HG03342 (cell line): ENCODE measurements around the gene PNKD.
"Not testable (repeated sequence)": the region's sequence is repeated elsewhere in the genome, so short reads cannot be mapped to it uniquely, and the experiment has no call there.

Experiments used
- ATAC-seq: cut with Tn5 transposase; IDR thresholded peaks from one replicate; pipeline ENCODE4 v1.9.1; 2021; ENCODE audit warnings: mild to moderate bottlenecking, moderate library complexity; ENCODE audit not compliant: unreplicated experiment

The PNKD gene

DNA sequence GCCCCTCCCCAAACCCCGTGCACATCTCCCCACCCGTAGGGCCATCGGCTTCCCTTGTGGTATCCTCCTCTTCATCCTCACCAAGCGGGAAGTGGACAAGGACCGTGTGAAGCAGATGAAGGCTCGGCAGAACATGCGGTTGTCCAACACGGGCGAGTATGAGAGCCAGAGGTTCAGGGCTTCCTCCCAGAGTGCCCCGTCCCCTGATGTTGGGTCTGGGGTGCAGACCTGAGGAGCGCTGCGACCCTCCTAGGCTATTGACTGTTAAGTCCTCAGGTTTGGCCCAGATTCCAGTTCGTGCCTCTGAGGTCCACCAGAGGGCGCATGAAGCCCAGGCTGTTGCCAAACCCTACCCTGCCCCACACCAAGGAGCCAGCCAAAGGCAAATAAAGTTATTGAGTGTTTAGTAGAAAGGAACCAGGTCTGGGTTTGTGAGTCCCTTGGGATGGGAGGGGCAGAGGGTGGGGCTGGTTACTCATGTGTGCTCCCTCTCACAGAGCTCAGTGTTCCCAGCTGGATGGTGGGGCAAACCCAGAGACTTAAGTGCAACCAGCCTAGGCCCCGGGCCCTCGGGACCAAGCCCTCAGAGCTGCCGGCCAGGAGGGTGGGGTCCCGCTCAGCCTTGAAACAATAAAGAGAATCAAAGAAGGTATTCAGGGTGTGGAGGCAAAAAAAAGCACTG is 2.4 kb downstream of the PNKD start:
- peak; percentile 23 for ATAC-seq

DNA sequence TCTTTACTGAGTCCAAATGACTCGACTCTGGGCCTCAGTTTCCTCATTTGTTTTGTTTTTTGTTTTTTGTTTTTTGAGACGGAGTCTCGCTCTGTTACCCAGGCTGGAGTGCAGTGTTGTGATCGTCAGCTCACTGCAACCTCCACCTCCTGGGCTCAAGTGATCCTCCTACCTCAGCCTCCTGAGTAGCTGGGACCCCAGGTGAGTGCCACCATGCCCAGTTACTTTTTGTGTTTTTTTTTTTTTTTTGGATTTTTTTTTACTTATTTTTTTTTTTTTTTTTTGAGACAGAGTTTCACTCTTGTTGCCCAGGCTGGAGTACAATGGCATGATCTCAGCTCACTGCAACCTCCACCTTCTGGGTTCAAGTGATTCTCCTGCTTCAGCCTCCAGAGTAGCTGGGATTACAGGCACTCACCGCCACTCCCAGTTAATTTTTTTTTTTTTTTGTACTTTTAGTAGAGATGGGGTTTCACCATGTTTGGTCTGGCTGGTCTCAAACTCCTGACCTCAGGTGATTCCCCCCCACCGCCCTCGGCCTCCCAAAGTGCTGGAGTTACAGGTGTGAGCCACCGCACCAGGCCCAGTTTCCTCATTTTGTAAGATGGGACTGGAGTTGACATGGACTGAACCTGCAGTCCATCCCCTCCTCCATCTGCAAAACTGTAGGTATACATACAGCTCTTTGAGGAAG is 3.0 kb downstream of the PNKD start:
- ATAC-seq = not testable (repeated sequence)

GRCh38 chr2:218273908-218274249 is 3.6 kb downstream of the PNKD start:
- ATAC-seq = no peak

- ATAC-seq = no peak
These were observed 4.3 kb downstream of the PNKD start for GRCh38 chr2:218274586-218274985.

DNA sequence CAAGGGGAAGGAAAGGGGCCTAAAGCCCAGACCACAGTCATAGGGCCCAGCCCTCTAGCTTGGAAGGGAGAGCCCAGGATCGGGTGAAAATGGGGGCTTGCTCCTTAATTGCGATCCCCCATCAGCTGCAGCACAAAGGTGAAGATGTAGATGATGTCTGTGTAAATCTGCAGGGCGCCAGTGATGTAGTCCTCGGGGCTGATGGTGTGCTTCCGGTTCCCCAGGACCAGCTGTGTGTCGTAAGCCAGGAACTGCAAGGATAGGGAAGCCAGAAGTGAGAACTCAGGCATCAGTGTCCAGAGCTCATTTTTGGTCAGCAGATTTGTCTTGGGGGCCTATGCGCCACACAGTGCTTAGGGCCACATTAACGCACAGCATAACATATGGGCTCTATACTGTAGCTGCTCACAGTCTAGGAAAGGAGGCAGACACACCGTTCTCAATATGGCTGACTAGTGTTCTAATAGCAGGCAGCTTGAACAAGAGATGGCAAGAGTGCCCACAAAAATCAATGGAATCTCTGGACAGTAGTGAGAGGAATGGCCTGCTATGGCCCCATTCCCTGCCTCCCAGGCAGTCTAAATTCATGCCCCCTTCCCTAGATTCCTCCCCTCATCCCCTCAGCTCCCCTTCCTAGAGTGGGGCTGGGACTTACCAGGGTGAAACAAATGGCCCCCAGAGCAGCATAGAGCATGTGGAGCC is 5.2 kb downstream of the PNKD start:
- ATAC-seq = no peak

- no peak for ATAC-seq
These were observed 6.9 kb downstream of the PNKD start for GRCh38 chr2:218276986-218277755.

DNA sequence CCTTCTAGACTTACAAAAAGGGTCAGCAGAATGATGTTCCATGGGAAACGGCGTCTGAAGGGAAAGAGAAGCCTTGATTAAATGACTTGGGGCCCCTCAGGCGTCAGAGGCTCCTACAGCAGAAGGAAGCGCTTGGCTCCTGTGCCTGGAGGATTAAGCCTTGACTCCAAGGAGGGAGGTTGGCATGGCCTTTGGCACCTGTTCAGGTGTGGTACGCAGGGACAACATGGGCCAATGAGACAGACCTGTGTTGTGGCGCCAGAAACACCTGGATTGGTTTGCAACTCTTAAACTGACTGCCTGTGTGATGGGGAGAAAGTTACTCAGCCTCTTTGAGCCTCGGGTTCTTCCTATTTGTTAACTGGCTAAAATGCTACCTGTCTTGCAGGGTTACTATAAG is 7.6 kb downstream of the PNKD start:
- ATAC-seq = no peak

DNA sequence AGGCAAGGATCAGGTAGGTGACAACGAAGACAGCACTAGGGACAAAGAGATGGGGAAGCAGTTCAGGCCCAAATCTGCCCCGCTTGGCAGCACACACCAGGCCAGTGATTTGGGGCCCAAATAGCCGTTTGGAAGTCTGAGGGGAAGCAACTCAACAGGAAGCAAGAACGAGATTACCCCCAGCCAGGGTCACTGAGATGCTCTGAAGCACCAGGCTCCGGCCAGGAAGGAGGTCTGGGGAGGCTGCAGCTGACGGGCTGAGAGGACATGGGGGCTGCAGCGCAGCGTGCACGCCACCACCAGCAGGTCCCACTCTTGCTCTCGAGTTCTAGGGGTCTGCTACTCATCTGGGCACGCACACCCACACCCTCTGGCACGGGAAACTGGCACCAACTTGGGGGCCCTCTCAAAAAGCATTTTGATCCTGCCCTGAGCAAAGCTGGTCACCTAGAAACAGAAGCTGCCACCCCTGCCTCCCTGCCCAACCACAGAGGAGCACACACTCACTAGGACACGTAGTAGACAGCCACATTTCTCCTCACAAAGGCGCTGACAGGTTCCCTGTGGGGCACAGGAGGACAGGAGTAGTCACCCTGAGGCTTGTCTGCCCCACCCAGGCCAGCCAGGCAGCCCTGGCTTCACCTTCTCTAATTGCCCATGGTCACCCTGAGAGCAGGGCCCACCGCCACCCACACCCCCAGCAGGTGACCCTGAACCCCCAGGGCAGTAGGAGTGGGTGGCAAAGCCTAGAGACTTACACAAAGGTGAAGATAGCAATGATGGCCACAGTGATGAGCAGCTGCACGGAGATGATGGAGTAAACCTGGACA is 8.4 kb downstream of the PNKD start:
- ATAC-seq = no peak

- no peak for ATAC-seq
These were observed 10.0 kb downstream of the PNKD start for GRCh38 chr2:218280260-218280870.

DNA sequence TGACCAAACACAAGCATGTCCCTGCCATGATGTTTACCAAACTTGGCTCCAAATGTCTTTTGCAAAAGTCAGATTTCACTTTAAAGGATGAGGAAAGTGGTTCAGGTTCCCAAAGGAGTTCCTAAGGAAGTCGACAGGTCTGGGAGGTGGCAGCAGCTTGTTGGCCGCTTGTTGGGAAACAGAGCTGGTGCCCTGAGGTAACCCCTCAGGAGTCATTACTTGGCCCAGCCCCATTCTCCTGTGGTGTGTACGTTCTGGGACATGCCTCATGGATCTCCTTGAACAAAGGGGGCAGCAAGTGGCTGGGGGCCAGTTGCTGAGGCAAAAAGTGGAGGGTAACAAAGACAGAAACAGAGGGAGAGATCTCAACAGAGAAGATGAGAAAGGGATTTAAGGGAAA is 11.1 kb downstream of the PNKD start:
- ATAC-seq = no peak

GRCh38 chr2:218282173-218282991 is 12.1 kb downstream of the PNKD start:
- ATAC-seq = no peak

DNA sequence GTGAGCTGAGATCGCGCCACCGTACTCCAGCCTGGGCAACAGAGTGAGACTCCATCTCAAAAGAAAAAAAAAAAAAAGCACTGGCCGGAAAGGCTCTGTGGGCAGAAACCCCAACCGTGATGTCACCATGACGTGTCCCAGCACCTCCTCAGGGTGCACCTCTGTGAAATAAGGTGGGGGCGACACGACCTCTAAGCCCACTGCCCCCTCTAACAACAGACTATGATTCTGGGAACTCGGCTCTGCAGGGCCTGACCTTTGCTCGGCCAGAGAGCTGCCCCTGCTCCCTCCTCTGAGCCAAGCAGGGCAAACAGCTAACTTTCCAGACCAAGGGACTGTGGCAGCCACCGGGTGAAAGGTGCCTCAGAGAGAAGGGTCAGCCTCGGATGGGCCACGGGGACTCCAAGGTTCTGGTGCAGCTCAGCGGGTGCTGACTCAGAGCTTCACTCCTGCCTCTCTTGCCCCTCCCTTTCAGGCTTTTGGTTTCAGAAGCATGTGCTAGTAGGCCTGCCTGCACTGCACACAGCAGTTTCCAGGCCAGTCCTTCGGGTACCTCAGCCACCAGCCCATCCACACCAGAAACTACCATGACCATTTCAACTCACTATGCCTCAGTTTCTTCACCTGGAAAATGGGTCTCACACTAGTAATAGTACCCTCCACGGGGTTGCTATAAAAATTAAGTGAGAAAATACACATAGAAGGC is 13.9 kb downstream of the PNKD start:
- ATAC-seq = peak; percentile 40

- no peak for ATAC-seq
These were observed 15.3 kb downstream of the PNKD start for GRCh38 chr2:218285604-218286003.

DNA sequence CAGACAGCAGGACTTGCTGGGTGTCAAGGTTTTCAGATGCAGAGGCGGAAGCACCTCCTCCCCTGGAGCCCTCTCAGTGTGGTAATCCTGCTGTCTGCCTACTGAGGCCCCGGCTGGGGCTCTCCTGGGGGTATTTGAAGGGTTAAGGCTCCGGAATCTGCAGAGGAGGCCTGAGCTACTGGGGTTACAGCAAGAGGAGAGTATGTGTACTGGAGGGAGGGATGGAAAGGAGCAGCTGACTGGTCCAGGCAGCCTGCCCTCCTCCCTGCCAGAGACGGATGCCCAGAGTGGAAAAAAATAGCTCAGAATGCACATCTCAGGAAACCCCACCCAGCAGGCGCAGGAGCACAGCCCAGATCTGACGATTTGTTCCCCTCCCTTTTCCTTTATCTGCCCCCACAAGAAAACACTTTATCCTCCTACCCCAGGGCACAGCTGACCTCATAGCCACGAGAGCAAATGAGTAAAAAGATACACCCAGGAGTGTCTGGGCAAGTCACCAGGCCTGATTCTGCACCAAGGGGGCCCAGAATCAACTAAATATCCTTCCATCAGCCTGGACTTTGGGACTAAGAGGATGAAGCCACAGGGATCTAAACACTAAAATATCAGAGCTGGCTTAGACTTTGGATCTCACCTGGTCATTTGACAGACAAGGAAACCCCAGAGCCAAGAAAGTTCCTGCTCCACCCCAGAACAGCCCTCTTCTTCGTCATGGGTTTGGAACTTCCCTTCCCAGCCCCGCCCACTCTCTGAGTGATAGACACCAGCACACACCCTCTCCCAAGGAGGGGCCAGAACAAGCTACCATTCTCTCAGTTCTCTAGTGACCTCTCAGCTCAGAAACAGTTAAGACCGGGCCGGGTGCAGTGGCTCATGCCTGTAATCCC is 16.5 kb downstream of the PNKD start:
- ATAC-seq = peak; percentile 66

DNA sequence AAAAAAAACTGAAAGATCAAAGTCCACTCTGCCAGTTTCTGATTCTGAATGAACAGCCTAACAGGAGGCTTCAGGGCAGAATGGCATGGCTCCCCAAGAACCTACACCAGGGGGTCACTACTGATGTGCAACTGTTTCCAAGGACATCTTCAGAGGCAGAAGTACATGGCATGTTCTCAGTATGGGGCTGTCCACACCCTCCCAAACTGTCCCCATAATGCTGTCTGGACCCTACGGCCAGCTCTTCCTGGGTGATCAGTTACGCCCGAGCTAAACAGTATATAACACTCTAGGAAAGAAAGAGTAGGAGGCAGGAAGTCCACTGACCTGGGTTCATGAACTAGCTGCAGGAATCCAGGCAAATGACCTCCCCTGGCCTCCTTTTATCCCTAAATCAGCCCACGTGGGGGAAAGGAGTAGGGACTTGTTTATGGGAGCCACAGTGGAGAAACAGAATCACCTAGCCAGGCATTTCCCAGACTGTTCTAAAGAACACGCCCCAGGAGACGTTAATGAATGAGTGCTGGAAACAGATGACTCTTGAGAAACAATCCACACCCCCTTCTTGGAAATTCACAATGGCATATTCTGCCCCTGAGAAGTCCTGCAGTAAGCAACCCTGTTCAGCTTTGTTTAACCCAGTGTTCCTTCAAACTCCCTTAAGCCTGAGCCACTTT is 19.5 kb downstream of the PNKD start:
- no peak for ATAC-seq

DNA sequence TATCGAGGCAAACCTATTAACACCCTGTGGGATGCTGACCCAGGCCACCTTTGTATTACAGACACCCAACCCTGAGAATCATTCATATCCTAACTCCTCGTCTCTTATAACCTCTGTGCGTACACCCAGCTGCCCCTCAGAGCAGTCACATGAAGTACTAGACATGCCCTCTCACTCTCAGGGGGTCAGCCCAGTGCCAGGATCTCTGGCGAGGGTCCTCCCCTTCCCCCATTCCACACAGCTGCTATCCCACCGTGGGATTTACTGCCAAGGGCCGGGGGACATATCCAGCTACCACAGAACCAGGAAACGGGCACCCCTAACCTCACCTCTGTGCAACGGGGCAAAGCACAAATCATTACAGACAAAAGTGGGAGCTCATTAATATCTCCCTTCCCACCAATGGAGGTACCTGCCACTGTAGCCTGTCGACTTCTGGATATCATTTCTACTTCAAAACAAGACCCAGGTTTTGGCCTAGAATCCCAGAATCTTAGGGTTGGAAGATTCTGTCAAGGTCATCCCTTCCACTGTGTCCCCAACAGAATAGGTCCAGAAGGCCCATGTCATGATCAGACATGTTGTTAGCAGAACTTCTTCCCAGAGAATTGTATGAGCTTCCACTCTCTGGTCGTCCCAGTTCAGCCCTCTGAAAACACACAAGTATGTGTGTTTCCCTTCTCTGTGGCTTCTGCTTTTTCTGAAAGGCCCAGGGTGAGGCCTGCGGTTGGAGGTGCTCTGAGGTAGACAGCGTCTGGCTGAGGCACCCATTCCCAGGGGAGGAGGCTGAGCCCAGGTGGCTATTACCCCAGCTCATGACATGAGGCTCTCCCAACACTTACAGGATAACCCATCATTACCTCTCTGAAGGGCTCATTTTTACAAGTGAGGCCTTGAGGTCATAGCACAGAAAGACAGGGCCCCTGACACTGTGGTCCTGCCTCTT is 20.3 kb downstream of the PNKD start:
- peak; percentile 56 for ATAC-seq
